Measurements from ENCODE around the gene GSE1.

GSE1 gene

GRCh38 chr16:85681255-85681654 is 68.1 kb downstream of the GSE1 start (continued):
- TF ChIP-seq, protein P1, sequence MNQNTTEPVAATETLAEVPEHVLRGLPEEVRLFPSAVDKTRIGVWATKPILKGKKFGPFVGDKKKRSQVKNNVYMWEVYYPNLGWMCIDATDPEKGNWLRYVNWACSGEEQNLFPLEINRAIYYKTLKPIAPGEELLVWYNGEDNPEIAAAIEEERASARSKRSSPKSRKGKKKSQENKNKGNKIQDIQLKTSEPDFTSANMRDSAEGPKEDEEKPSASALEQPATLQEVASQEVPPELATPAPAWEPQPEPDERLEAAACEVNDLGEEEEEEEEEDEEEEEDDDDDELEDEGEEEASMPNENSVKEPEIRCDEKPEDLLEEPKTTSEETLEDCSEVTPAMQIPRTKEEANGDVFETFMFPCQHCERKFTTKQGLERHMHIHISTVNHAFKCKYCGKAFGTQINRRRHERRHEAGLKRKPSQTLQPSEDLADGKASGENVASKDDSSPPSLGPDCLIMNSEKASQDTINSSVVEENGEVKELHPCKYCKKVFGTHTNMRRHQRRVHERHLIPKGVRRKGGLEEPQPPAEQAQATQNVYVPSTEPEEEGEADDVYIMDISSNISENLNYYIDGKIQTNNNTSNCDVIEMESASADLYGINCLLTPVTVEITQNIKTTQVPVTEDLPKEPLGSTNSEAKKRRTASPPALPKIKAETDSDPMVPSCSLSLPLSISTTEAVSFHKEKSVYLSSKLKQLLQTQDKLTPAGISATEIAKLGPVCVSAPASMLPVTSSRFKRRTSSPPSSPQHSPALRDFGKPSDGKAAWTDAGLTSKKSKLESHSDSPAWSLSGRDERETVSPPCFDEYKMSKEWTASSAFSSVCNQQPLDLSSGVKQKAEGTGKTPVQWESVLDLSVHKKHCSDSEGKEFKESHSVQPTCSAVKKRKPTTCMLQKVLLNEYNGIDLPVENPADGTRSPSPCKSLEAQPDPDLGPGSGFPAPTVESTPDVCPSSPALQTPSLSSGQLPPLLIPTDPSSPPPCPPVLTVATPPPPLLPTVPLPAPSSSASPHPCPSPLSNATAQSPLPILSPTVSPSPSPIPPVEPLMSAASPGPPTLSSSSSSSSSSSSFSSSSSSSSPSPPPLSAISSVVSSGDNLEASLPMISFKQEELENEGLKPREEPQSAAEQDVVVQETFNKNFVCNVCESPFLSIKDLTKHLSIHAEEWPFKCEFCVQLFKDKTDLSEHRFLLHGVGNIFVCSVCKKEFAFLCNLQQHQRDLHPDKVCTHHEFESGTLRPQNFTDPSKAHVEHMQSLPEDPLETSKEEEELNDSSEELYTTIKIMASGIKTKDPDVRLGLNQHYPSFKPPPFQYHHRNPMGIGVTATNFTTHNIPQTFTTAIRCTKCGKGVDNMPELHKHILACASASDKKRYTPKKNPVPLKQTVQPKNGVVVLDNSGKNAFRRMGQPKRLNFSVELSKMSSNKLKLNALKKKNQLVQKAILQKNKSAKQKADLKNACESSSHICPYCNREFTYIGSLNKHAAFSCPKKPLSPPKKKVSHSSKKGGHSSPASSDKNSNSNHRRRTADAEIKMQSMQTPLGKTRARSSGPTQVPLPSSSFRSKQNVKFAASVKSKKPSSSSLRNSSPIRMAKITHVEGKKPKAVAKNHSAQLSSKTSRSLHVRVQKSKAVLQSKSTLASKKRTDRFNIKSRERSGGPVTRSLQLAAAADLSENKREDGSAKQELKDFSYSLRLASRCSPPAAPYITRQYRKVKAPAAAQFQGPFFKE (tag by site-specific recombination; IDR thresholded peaks at IDR 0.05; ENCODE audit: borderline replicate concordance) = no peak
- TF ChIP-seq ZNF658 (tag by site-specific recombination; IDR thresholded peaks at IDR 0.05) (no peak), ZNF473 (tag by site-specific recombination; IDR thresholded peaks at IDR 0.05) (no peak), ZNF184 (tag by site-specific recombination; IDR thresholded peaks at IDR 0.05) (no peak), ZNF302 (tag by site-specific recombination; IDR thresholded peaks at IDR 0.05; ENCODE audit: low read depth) (no peak), ZNF354C (tag by site-specific recombination; IDR thresholded peaks at IDR 0.05; ENCODE audit: borderline replicate concordance, low read depth) (no peak), ZNF843 (tag by site-specific recombination; IDR thresholded peaks at IDR 0.05) (no peak), TCF7L2 (IDR thresholded peaks at IDR 0.05; ENCODE audit: borderline replicate concordance, low read depth, low read length) (no peak), BCL11A (tag by site-specific recombination; IDR thresholded peaks at IDR 0.05; ENCODE audit: low read depth) (no peak), ZNF558 (tag by site-specific recombination; IDR thresholded peaks at IDR 0.05) (no peak), ZNF211 (tag by site-specific recombination; IDR thresholded peaks at IDR 0.05; ENCODE audit: low read depth) (no peak), ZNF426 (tag by site-specific recombination; IDR thresholded peaks at IDR 0.05) (no peak)
- TF ChIP-seq, protein P2, sequence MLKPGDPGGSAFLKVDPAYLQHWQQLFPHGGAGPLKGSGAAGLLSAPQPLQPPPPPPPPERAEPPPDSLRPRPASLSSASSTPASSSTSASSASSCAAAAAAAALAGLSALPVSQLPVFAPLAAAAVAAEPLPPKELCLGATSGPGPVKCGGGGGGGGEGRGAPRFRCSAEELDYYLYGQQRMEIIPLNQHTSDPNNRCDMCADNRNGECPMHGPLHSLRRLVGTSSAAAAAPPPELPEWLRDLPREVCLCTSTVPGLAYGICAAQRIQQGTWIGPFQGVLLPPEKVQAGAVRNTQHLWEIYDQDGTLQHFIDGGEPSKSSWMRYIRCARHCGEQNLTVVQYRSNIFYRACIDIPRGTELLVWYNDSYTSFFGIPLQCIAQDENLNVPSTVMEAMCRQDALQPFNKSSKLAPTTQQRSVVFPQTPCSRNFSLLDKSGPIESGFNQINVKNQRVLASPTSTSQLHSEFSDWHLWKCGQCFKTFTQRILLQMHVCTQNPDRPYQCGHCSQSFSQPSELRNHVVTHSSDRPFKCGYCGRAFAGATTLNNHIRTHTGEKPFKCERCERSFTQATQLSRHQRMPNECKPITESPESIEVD (tag by site-specific recombination; IDR thresholded peaks at IDR 0.05) = no peak

DNA sequence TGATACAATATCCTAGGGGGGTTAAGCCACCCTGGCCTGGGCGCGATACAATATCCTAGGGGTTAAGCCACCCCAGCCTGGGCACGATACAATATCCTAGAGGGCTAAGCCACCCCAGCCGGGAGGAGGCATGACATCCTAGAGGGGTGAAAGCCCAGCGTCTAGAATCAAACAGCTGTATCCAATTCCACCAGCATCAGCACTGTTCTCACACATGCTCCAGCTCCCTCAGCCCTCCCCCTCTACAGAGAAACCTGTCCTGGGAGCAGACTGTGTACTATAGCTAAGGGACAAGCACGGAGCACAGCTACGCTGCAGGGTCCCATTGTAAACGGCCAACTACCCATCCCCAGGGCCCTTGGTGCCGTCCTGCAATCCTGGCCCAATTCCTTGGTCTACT is 69.4 kb downstream of the GSE1 start:
- no peaks in the 10 kb centered on the region for H3K9me3 ChIP-seq (ENCODE audit: control insufficient read depth, insufficient read depth, low read depth, low read length)
- peaks cover 24 to 92% of the 10 kb centered on the region in 2 experiments; a peak in 2 of 3 replicates for H3K36me3 ChIP-seq (ENCODE audit: control insufficient read depth in 2 of 2, insufficient read depth in 1 of 2, low read length in 2 of 2)
- no peak overlapping the region for H3K4me3 ChIP-seq (ENCODE audit: low read depth, low read length)
- H3K4me1 ChIP-seq (ENCODE audit: control insufficient read depth, insufficient read depth, low read length) = no peaks in the 10 kb centered on the region; the same call in 1 of the 2 replicates
- POLR2A ChIA-PET = interaction anchor here (1.5 kb wide), 1 partner anchor 9 kb away, joined by 6 read pairs; no protein-coding TSS in a partner anchor
- CTCF ChIA-PET = interaction anchor here (1.3 to 2.3 kb wide), 2 partner anchors 35 to 36 kb away, joined by 9 to 10 read pairs; no protein-coding TSS in a partner anchor
- no peak overlapping the region for H3K27ac ChIP-seq (ENCODE audit: extremely low read depth, low read depth, low read length)
- TF ChIP-seq, protein P3, sequence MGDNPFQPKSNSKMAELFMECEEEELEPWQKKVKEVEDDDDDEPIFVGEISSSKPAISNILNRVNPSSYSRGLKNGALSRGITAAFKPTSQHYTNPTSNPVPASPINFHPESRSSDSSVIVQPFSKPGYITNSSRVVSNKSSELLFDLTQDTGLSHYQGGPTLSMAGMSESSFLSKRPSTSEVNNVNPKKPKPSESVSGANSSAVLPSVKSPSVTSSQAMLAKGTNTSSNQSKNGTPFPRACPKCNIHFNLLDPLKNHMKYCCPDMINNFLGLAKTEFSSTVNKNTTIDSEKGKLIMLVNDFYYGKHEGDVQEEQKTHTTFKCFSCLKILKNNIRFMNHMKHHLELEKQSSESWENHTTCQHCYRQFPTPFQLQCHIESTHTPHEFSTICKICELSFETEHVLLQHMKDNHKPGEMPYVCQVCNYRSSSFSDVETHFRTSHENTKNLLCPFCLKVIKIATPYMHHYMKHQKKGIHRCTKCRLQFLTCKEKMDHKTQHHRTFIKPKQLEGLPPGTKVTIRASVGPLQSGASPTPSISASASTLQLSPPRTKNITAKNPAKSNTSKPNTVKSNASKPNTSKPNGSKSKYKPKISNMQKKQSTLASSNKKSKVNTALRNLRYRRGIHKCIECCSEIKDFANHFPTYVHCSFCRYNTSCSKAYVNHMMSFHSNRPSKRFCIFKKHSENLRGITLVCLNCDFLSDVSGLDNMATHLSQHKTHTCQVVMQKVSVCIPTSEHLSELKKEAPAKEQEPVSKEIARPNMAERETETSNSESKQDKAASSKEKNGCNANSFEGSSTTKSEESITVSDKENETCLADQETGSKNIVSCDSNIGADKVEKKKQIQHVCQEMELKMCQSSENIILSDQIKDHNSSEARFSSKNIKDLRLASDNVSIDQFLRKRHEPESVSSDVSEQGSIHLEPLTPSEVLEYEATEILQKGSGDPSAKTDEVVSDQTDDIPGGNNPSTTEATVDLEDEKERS (tag by site-specific recombination; IDR thresholded peaks at IDR 0.05) = no peak
- TF ChIP-seq ZNF707 (tag by site-specific recombination; IDR thresholded peaks at IDR 0.05) = no peak
- TF ChIP-seq ZNF792 (tag by site-specific recombination; IDR thresholded peaks at IDR 0.05) = no peak
- no peak for TF ChIP-seq ZNF76 (tag by site-specific recombination; IDR thresholded peaks at IDR 0.05; ENCODE audit: borderline replicate concordance, low read depth)
- no peak for TF ChIP-seq YY1 (tag by site-specific recombination; IDR thresholded peaks at IDR 0.05)
- no peak for TF ChIP-seq ATF2 (tag by site-specific recombination; IDR thresholded peaks at IDR 0.05; ENCODE audit: low read depth)
- TF ChIP-seq ZNF394 (tag by site-specific recombination; IDR thresholded peaks at IDR 0.05; ENCODE audit: borderline replicate concordance) = no peak
- no peak for TF ChIP-seq ZBTB17 (tag by site-specific recombination; IDR thresholded peaks at IDR 0.05)
- no peak for TF ChIP-seq ZNF184 (tag by site-specific recombination; IDR thresholded peaks at IDR 0.05)
- no peak for TF ChIP-seq ZNF404 (tag by site-specific recombination; IDR thresholded peaks at IDR 0.05)
- TF ChIP-seq ZNF132 (tag by site-specific recombination; IDR thresholded peaks at IDR 0.05; ENCODE audit: borderline replicate concordance) = no peak
- no peak for TF ChIP-seq ZNF121 (tag by site-specific recombination; IDR thresholded peaks at IDR 0.05)
- no peak for TF ChIP-seq ZNF239 (tag by site-specific recombination; IDR thresholded peaks at IDR 0.05)
- TF ChIP-seq ZNF837 (tag by site-specific recombination; IDR thresholded peaks at IDR 0.05) = no peak
